GM12892 (cell line): ENCODE data around the gene ATP6V0D1.

Source experiments
- POLR2A ChIP-seq: IDR thresholded peaks from 2 replicates; pipeline ENCODE4 v1.6.1; 2011; ENCODE audit warnings: low read depth, low read length, control low read depth
- TAF1 ChIP-seq: IDR thresholded peaks from 2 replicates; pipeline ENCODE4 v1.6.1; 2011; ENCODE audit warnings: low read depth, mild to moderate bottlenecking, control low read depth, low read length, borderline replicate concordance

- no peak for TF ChIP-seq TAF1
- TF ChIP-seq POLR2A = no peak
Measured at GRCh38 chr16:67463691-67464090, 17.3 kb downstream of the ATP6V0D1 start.
